ENCODE measurements around the gene RNASEH2A. TPM values are rescaled to one million over a fixed set of nuclear protein-coding genes. Genes with fewer than 3 reads are reported as not detected.

Gene RNASEH2A
- total and polyA plus RNA-seq, 2 of the 13 experiments (the other 11 are each of a cell fraction or from before 2014, with no cell fraction given) = 25.1 to 35.8 TPM

GRCh38 chr19:12774588-12775555 lies 31.5 kb upstream of the RNASEH2A start, which contains the start of gene HOOK2 (continued):
- TF ChIP-seq ZMAT3 (CRISPR knock-in tag; conservative IDR thresholded peaks at IDR 0.05) (peak; percentile 65; the same call in 1 of the 2 replicates), TERF1 (CRISPR knock-in tag; IDR thresholded peaks at IDR 0.05) (0 out of 2 replicates have a peak, but pooled peaks have one; percentile 34), ZNF788 (CRISPR knock-in tag; IDR thresholded peaks at IDR 0.05; ENCODE audit: borderline replicate concordance) (peak; percentile 23; the same call in 1 of the 2 replicates), KLF12 (CRISPR knock-in tag; IDR thresholded peaks at IDR 0.05; ENCODE audit: borderline replicate concordance) (0 out of 2 replicates have a peak, but pooled peaks have one; percentile 21), ZNF318 (CRISPR knock-in tag; IDR thresholded peaks at IDR 0.05) (no peak), ZNF296 (CRISPR knock-in tag; conservative IDR thresholded peaks at IDR 0.05) (no peak), ZNF619 (CRISPR knock-in tag; IDR thresholded peaks at IDR 0.05) (0 out of 2 replicates have a peak, but pooled peaks have one; percentile 72), MNT (IDR thresholded peaks at IDR 0.05) (peak; percentile 60), ZKSCAN1 (IDR thresholded peaks at IDR 0.05; ENCODE audit: low read length) (no peak), MAZ (IDR thresholded peaks at IDR 0.05; ENCODE audit: borderline replicate concordance, low read depth, low read length) (no peak), MAZ (CRISPR knock-in tag; IDR thresholded peaks at IDR 0.05; ENCODE audit: low read depth) (0 out of 2 replicates have a peak, but pooled peaks have one; percentile 47)
